CD8-positive, alpha-beta memory T cell (primary cell): ENCODE measurements around the gene CTNNA2. TPM values are rescaled to one million over a fixed set of nuclear protein-coding genes. Genes with fewer than 3 reads are reported as not detected.

Source experiments
- CTCF ChIA-PET: fragments of 350-600 bp; sonication (Branson Sonifier 250); formaldehyde crosslinking; loops from one replicate; lab custom pipeline; 2021; ENCODE audit warnings: antibody characterized with exemption; lab: Charles Lee
- POLR2A ChIA-PET: fragments of 350-600 bp; sonication (Branson Sonifier 250); formaldehyde crosslinking; loops from one replicate; lab custom pipeline; 2021; ENCODE audit warnings: antibody characterized with exemption; lab: Charles Lee
- DNase-seq, 5 donors: peaks; one replicate each; pipeline versions ENCODE4 v3.0.0 to v3.0.0-alpha.2; 2020 to 2022; ENCODE audit warnings: mixed read lengths in 1 of 5
- H3K27ac ChIP-seq: one replicate; pipeline ENCODE4 v1.7.0; 2013; ENCODE audit warnings: low read depth, mild to moderate bottlenecking, low read length, moderate library complexity
- H3K27me3 ChIP-seq: 2 replicates; pipeline ENCODE4 v1.7.0; 2013; ENCODE audit warnings: low read length, mild to moderate bottlenecking; ENCODE audit not compliant: insufficient read depth, poor library complexity, severe bottlenecking
- H3K36me3 ChIP-seq: 2 replicates; pipeline ENCODE4 v1.7.0; 2013; ENCODE audit warnings: mild to moderate bottlenecking, low read length, moderate library complexity; ENCODE audit not compliant: insufficient read depth
- H3K4me1 ChIP-seq: 2 replicates; pipeline ENCODE4 v1.7.0; 2013; ENCODE audit warnings: mild to moderate bottlenecking, low read length, moderate library complexity; ENCODE audit not compliant: insufficient read depth
- H3K4me3 ChIP-seq: 2 replicates; pipeline ENCODE4 v1.7.0; 2013; ENCODE audit warnings: mild to moderate bottlenecking, low read length
- H3K9me3 ChIP-seq: 2 replicates; pipeline ENCODE4 v1.7.0; 2013; ENCODE audit warnings: mild to moderate bottlenecking, low read length
- H3K27ac Mint-ChIP-seq, 8 donors: one replicate each; pipeline ENCODE4 v1.8.0; 2020 to 2021; ENCODE audit warnings: mixed read lengths in 8 of 8, mild to moderate bottlenecking in 6 of 8, inconsistent platforms in 3 of 8, moderate library complexity in 3 of 8
- H3K27me3 Mint-ChIP-seq, 2 donors: one replicate each; pipeline ENCODE4 v1.8.0; 2020 to 2021; ENCODE audit warnings: mixed read lengths in 2 of 2, mild to moderate bottlenecking in 1 of 2, moderate library complexity in 1 of 2
- H3K36me3 Mint-ChIP-seq, 3 donors: one replicate each; pipeline ENCODE4 v1.8.0; 2020 to 2021; ENCODE audit warnings: mixed read lengths in 3 of 3, inconsistent platforms in 1 of 3, mild to moderate bottlenecking in 1 of 3
- H3K4me1 Mint-ChIP-seq, 3 donors: one replicate each; pipeline ENCODE4 v1.8.0; 2020 to 2021; ENCODE audit warnings: mixed read lengths in 3 of 3, inconsistent platforms in 1 of 3, mild to moderate bottlenecking in 1 of 3
- H3K4me3 Mint-ChIP-seq, 7 donors: one replicate each; pipeline ENCODE4 v1.8.0; 2020 to 2021; ENCODE audit warnings: mixed read lengths in 7 of 7, mild to moderate bottlenecking in 6 of 7, moderate library complexity in 4 of 7, inconsistent platforms in 2 of 7
- H3K9me3 Mint-ChIP-seq, 5 donors: one replicate each; pipeline ENCODE4 v1.8.0; 2020 to 2022; ENCODE audit warnings: mixed read lengths in 5 of 5, mild to moderate bottlenecking in 3 of 5, moderate library complexity in 2 of 5, inconsistent platforms in 1 of 5
- polyA plus RNA-seq: library from polyadenylated mRNA; unstranded; fragments of 300-500 nt; fragmentation: Illumina TruSeq; gene quantifications from one replicate; pipeline ENCODE4 v1.2.3, GENCODE V29; 2021
- total RNA-seq, 2 experiments: library from RNA; stranded (reverse); gene quantifications; one replicate each; pipeline ENCODE4 v1.2.3, GENCODE V29; 2021

Gene CTNNA2
- total and polyA plus RNA-seq, 3 experiments from 2014 or later, result not detected

- ChIA-PET CTCF (no interaction called here), POLR2A (no interaction called here)
- DNase-seq, result no peak
- peaks cover 3 to 30% (median 14%) of the 10 kb centered on the region in 5 donors for H3K9me3 Mint-ChIP-seq
- H3K4me3 Mint-ChIP-seq, result no peak overlapping the region
- H3K36me3 Mint-ChIP-seq, result peaks cover 0 to under 1% (median 0%) of the 10 kb centered on the region in 3 donors
- no peaks in the 10 kb centered on the region for H3K4me1 Mint-ChIP-seq
- no peak overlapping the region for H3K27ac Mint-ChIP-seq
- Histone ChIP-seq H3K36me3 (no peaks in the 10 kb centered on the region), H3K9me3 (no peaks in the 10 kb centered on the region), H3K4me1 (no peaks in the 10 kb centered on the region), H3K27ac (no peak overlapping the region), H3K4me3 (no peak overlapping the region), H3K27me3 (no peaks in the 10 kb centered on the region)
- no peaks in the 10 kb centered on the region for H3K27me3 Mint-ChIP-seq
These were observed 1060.3 kb downstream of the CTNNA2 start for GRCh38 chr2:80573167-80573566.

GRCh38 chr2:80573950-80574349 lies 1061.1 kb downstream of the CTNNA2 start:
- Histone ChIP-seq H3K27me3 (no peaks in the 10 kb centered on the region), H3K27ac (no peak overlapping the region), H3K9me3 (no peaks in the 10 kb centered on the region), H3K4me3 (no peak overlapping the region), H3K36me3 (no peaks in the 10 kb centered on the region), H3K4me1 (no peaks in the 10 kb centered on the region)
- no peak for DNase-seq
- H3K9me3 Mint-ChIP-seq, result peaks cover 2 to 30% (median 14%) of the 10 kb centered on the region in 5 donors
- no peaks in the 10 kb centered on the region for H3K27me3 Mint-ChIP-seq
- no peaks in the 10 kb centered on the region for H3K4me1 Mint-ChIP-seq
- H3K4me3 Mint-ChIP-seq, result no peak overlapping the region
- ChIA-PET CTCF (no interaction called here), POLR2A (no interaction called here)
- H3K36me3 Mint-ChIP-seq, result peaks cover 0 to 2% (median 0%) of the 10 kb centered on the region in 3 donors
- H3K27ac Mint-ChIP-seq, result no peak overlapping the region

- Mint-ChIP-seq H3K4me3 (no peak overlapping the region), H3K9me3 (peaks cover 3 to 18% (median 11%) of the 10 kb centered on the region in 5 donors), H3K27ac (no peak overlapping the region), H3K36me3 (peaks cover 0 to 2% (median 0%) of the 10 kb centered on the region in 3 donors), H3K4me1 (no peaks in the 10 kb centered on the region), H3K27me3 (no peaks in the 10 kb centered on the region)
- Histone ChIP-seq H3K27me3 (no peaks in the 10 kb centered on the region), H3K27ac (no peak overlapping the region), H3K9me3 (no peaks in the 10 kb centered on the region), H3K4me3 (no peak overlapping the region), H3K4me1 (no peaks in the 10 kb centered on the region), H3K36me3 (no peaks in the 10 kb centered on the region)
- DNase-seq, result no peak
- POLR2A ChIA-PET, result no interaction called here
- CTCF ChIA-PET, result no interaction called here
These were observed 1066.9 kb downstream of the CTNNA2 start for GRCh38 chr2:80579756-80580155.

GRCh38 chr2:80591233-80591632 lies 1078.4 kb downstream of the CTNNA2 start:
- no peaks in the 10 kb centered on the region for H3K4me1 Mint-ChIP-seq
- no peak overlapping the region for H3K27ac ChIP-seq
- no peaks in the 10 kb centered on the region for H3K27me3 Mint-ChIP-seq
- H3K36me3 ChIP-seq, result no peaks in the 10 kb centered on the region
- H3K36me3 Mint-ChIP-seq, result no peaks in the 10 kb centered on the region
- DNase-seq, result no peak
- no peaks in the 10 kb centered on the region for H3K9me3 ChIP-seq
- no peak overlapping the region for H3K27ac Mint-ChIP-seq
- ChIA-PET CTCF (no interaction called here), POLR2A (no interaction called here)
- no peaks in the 10 kb centered on the region for H3K4me1 ChIP-seq
- no peak overlapping the region for H3K4me3 Mint-ChIP-seq
- H3K9me3 Mint-ChIP-seq, result peaks cover 6 to 39% (median 23%) of the 10 kb centered on the region in 5 donors
- no peak overlapping the region for H3K4me3 ChIP-seq
- no peaks in the 10 kb centered on the region for H3K27me3 ChIP-seq

- no peak for DNase-seq
- no peaks in the 10 kb centered on the region for H3K9me3 ChIP-seq
- no peaks in the 10 kb centered on the region for H3K36me3 ChIP-seq
- peaks cover 6 to 34% (median 27%) of the 10 kb centered on the region in 5 donors for H3K9me3 Mint-ChIP-seq
- no peak overlapping the region for H3K4me3 Mint-ChIP-seq
- no peak overlapping the region for H3K27ac Mint-ChIP-seq
- ChIA-PET CTCF (no interaction called here), POLR2A (no interaction called here)
- no peak overlapping the region for H3K27ac ChIP-seq
- no peaks in the 10 kb centered on the region for H3K36me3 Mint-ChIP-seq
- no peaks in the 10 kb centered on the region for H3K4me1 Mint-ChIP-seq
- H3K4me3 ChIP-seq, result no peak overlapping the region
- H3K27me3 ChIP-seq, result no peaks in the 10 kb centered on the region
- H3K4me1 ChIP-seq, result no peaks in the 10 kb centered on the region
- no peaks in the 10 kb centered on the region for H3K27me3 Mint-ChIP-seq
These were observed 1079.3 kb downstream of the CTNNA2 start for GRCh38 chr2:80592106-80592505.

- POLR2A ChIA-PET, result no interaction called here
- no peak overlapping the region for H3K4me3 Mint-ChIP-seq
- DNase-seq, result no peak
- H3K27ac Mint-ChIP-seq, result no peak overlapping the region
- no peaks in the 10 kb centered on the region for H3K4me1 ChIP-seq
- H3K36me3 Mint-ChIP-seq, result no peaks in the 10 kb centered on the region
- H3K9me3 ChIP-seq, result no peaks in the 10 kb centered on the region
- H3K27me3 Mint-ChIP-seq, result no peaks in the 10 kb centered on the region
- H3K36me3 ChIP-seq, result no peaks in the 10 kb centered on the region
- no peaks in the 10 kb centered on the region for H3K4me1 Mint-ChIP-seq
- no peak overlapping the region for H3K4me3 ChIP-seq
- H3K27ac ChIP-seq, result no peak overlapping the region
- peaks cover 5 to 33% (median 7%) of the 10 kb centered on the region in 5 donors for H3K9me3 Mint-ChIP-seq
- CTCF ChIA-PET, result no interaction called here
- no peaks in the 10 kb centered on the region for H3K27me3 ChIP-seq
These were observed 1097.3 kb downstream of the CTNNA2 start for GRCh38 chr2:80610108-80610507.

GRCh38 chr2:80621656-80622055 lies 1108.8 kb downstream of the CTNNA2 start:
- Histone ChIP-seq H3K9me3 (no peaks in the 10 kb centered on the region), H3K27ac (no peak overlapping the region), H3K27me3 (no peaks in the 10 kb centered on the region), H3K36me3 (no peaks in the 10 kb centered on the region), H3K4me1 (no peaks in the 10 kb centered on the region), H3K4me3 (no peak overlapping the region)
- CTCF ChIA-PET, result no interaction called here
- Mint-ChIP-seq H3K4me3 (no peak overlapping the region), H3K27ac (no peak overlapping the region), H3K36me3 (no peaks in the 10 kb centered on the region), H3K27me3 (no peaks in the 10 kb centered on the region), H3K4me1 (no peaks in the 10 kb centered on the region), H3K9me3 (peaks cover 3 to 43% (median 10%) of the 10 kb centered on the region in 5 donors)
- POLR2A ChIA-PET, result no interaction called here
- no peak for DNase-seq

GRCh38 chr2:80624062-80624461 lies 1111.2 kb downstream of the CTNNA2 start:
- no peaks in the 10 kb centered on the region for H3K4me1 Mint-ChIP-seq
- H3K36me3 Mint-ChIP-seq, result no peaks in the 10 kb centered on the region
- H3K4me1 ChIP-seq, result no peaks in the 10 kb centered on the region
- no peaks in the 10 kb centered on the region for H3K36me3 ChIP-seq
- H3K9me3 ChIP-seq, result no peaks in the 10 kb centered on the region
- H3K27ac ChIP-seq, result no peak overlapping the region
- H3K4me3 ChIP-seq, result no peak overlapping the region
- ChIA-PET CTCF (no interaction called here), POLR2A (no interaction called here)
- H3K27me3 Mint-ChIP-seq, result no peaks in the 10 kb centered on the region
- H3K27me3 ChIP-seq, result no peaks in the 10 kb centered on the region
- H3K9me3 Mint-ChIP-seq, result peaks cover 4 to 40% (median 13%) of the 10 kb centered on the region in 5 donors
- H3K27ac Mint-ChIP-seq, result no peak overlapping the region
- DNase-seq, result no peak
- H3K4me3 Mint-ChIP-seq, result no peak overlapping the region

- ChIA-PET POLR2A (no interaction called here), CTCF (no interaction called here)
- peaks cover 0 to 22% (median 11%) of the 10 kb centered on the region in 5 donors for H3K9me3 Mint-ChIP-seq
- DNase-seq, result no peak
- H3K27ac ChIP-seq, result no peak overlapping the region
- H3K4me3 ChIP-seq, result no peak overlapping the region
- H3K27me3 ChIP-seq, result no peaks in the 10 kb centered on the region
- no peaks in the 10 kb centered on the region for H3K4me1 ChIP-seq
- no peak overlapping the region for H3K4me3 Mint-ChIP-seq
- no peaks in the 10 kb centered on the region for H3K4me1 Mint-ChIP-seq
- H3K36me3 Mint-ChIP-seq, result peaks cover 0 to 4% (median 0%) of the 10 kb centered on the region in 3 donors
- H3K9me3 ChIP-seq, result no peaks in the 10 kb centered on the region
- no peaks in the 10 kb centered on the region for H3K36me3 ChIP-seq
- no peaks in the 10 kb centered on the region for H3K27me3 Mint-ChIP-seq
- H3K27ac Mint-ChIP-seq, result no peak overlapping the region
These were observed 1121.7 kb downstream of the CTNNA2 start for GRCh38 chr2:80634590-80634989.
